ENCODE results near the gene RPS6KC1. TPM values are rescaled to one million over a fixed set of nuclear protein-coding genes. Genes with fewer than 3 reads are reported as not detected.
"Not testable (repeated sequence)": the region's sequence is repeated elsewhere in the genome, so short reads cannot be mapped to it uniquely, and the experiment has no call there.

The RPS6KC1 gene
- total RNA-seq, 1 donor from 2014 or later: 27.8 TPM

DNA sequence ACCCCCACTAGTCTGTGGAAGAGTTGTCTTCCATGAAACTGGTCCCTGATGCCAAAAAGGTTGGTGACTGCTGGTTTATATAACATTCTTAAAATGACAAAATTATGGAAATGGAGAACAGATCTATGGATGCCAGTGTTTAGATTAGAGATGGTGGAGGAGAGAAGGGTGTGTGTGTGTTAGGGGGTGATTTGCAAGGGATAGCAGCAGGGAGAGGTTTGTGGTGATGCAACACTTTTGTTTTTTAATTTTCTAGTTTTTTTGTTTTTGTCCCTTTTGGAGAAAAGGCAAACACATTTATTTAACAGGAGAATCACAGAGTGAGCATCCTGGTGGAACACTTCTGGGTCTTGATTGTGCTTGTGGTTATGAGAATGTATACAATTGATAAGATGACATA lies 143.8 kb downstream of the RPS6KC1 start:
- Mint-ChIP-seq H3K27me3 (no peaks in the 10 kb centered on the region), H3K4me1 (ENCODE audit: low read depth) (no peaks in the 10 kb centered on the region), H3K4me3 (ENCODE audit: low read depth) (no peak overlapping the region), H3K36me3 (ENCODE audit: insufficient read depth) (peaks cover 69% of the 10 kb centered on the region), H3K9me3 (ENCODE audit: low read depth) (peaks cover 65% of the 10 kb centered on the region), H3K27ac (no peak overlapping the region)
- TF ChIP-seq, protein P1, sequence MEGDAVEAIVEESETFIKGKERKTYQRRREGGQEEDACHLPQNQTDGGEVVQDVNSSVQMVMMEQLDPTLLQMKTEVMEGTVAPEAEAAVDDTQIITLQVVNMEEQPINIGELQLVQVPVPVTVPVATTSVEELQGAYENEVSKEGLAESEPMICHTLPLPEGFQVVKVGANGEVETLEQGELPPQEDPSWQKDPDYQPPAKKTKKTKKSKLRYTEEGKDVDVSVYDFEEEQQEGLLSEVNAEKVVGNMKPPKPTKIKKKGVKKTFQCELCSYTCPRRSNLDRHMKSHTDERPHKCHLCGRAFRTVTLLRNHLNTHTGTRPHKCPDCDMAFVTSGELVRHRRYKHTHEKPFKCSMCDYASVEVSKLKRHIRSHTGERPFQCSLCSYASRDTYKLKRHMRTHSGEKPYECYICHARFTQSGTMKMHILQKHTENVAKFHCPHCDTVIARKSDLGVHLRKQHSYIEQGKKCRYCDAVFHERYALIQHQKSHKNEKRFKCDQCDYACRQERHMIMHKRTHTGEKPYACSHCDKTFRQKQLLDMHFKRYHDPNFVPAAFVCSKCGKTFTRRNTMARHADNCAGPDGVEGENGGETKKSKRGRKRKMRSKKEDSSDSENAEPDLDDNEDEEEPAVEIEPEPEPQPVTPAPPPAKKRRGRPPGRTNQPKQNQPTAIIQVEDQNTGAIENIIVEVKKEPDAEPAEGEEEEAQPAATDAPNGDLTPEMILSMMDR (IDR thresholded peaks at IDR 0.05; ENCODE audit: unreplicated experiment): no peak
- no peak for DNase-seq (ENCODE audit: low spot score, unreplicated experiment)

DNA sequence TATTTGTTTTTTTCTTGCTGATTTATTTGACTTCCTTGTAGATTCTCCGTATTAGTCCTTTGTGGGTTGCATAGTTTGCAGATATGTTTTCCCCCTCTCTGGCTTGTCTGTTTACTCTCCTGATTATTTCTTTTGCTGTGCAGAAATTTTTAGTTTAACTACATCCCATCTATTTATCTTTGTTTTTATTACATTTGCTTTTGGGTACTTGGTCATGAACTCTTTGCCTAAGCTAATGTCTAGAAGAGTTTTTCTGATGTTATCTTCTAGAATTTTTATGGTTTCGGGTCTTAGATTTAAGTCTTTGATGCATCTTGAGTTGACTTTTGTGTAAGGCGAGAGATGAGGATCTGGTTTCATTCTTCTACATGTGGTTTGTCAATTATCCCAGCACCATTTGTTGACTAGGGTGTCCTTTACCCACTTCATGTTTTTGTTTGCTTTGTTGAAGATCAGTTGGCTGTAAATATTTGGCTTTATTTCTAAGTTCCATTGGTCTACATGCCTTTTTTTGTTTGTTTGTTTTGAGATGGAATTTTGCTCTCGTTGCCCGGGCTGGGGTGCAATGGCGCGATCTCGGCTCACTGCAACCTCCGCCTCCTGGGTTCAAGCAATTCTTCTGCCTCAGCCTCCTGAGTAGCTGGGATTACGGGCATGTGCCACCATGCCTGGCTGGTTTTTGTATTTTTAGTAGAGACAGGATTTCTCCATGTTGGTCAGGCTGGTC lies 145.4 kb downstream of the RPS6KC1 start:
- H3K36me3 Mint-ChIP-seq (ENCODE audit: insufficient read depth): peaks cover 62% of the 10 kb centered on the region
- H3K27ac Mint-ChIP-seq; H3K4me1 Mint-ChIP-seq (ENCODE audit: low read depth); DNase-seq (ENCODE audit: low spot score, unreplicated experiment); H3K4me3 Mint-ChIP-seq (ENCODE audit: low read depth); H3K27me3 Mint-ChIP-seq: not testable (repeated sequence)
- H3K9me3 Mint-ChIP-seq (ENCODE audit: low read depth): peaks cover 55% of the 10 kb centered on the region

DNA sequence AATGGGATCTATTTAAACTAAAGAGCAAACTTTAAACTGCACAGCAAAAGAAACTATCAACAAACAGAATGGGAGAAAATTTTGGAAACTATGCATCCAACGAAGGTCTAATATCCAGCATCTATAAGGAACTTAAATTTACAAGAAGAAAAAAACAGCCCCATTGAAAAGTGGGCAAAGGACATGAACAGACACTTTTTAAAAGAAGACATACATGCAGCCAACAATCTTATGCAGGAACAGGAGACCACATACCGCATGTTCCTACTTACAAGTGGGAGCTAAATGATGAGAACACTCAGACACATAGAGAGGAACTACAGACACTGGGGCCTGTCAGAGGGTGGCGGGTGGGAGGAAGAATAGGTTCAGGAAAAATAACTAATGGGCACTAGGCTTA lies 149.6 kb downstream of the RPS6KC1 start:
- Mint-ChIP-seq H3K9me3 (ENCODE audit: low read depth) (peaks cover 37% of the 10 kb centered on the region), H3K4me3 (ENCODE audit: low read depth) (no peak overlapping the region), H3K27me3 (no peaks in the 10 kb centered on the region), H3K36me3 (ENCODE audit: insufficient read depth) (peaks cover 45% of the 10 kb centered on the region), H3K27ac (no peak overlapping the region), H3K4me1 (ENCODE audit: low read depth) (peaks cover 5% of the 10 kb centered on the region)
- DNase-seq (ENCODE audit: low spot score, unreplicated experiment): no peak
- TF ChIP-seq, protein P1 (IDR thresholded peaks at IDR 0.05; ENCODE audit: unreplicated experiment): no peak

DNA sequence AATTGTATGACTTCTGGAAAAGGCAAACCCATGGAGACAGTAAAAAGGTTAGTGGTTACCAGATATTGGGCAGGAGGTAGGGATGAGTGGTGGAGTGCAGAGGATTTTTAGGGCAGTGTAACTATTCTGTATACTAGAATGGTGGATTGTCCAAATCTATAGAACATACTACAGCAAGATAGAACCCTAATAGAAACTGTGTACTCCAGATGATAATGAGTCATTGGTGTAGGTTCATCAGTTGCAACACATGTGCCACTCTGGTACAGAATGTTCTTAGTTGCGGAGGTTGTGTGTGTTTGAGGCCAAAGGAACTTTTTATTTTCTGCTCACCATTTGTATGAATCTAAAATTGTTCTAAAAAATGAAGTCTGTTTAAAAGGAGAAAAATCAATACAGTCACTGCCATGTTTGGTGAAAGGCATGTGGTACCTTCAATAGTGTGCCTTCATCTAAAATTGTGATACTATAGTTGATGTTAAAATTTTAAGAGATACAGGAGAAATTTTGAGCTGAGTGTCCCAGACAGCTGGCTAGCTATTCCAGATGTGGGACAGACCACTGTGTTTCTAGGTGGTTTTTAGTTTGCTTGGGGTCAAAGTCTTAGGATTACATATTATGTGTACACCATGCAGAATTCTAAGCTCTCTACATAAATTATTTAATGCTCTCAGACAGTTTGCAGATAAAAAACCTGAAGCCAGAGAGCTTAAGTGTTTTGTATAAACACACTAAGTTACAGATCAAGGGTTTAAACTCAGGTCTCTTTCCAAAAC lies 150.5 kb downstream of the RPS6KC1 start:
- H3K27me3 Mint-ChIP-seq: no peaks in the 10 kb centered on the region
- peaks cover 40% of the 10 kb centered on the region for H3K36me3 Mint-ChIP-seq (ENCODE audit: insufficient read depth)
- H3K9me3 Mint-ChIP-seq (ENCODE audit: low read depth): peaks cover 29% of the 10 kb centered on the region
- TF ChIP-seq, protein P1 (IDR thresholded peaks at IDR 0.05; ENCODE audit: unreplicated experiment): no peak
- no peak overlapping the region for H3K27ac Mint-ChIP-seq
- no peak overlapping the region for H3K4me3 Mint-ChIP-seq (ENCODE audit: low read depth)
- DNase-seq (ENCODE audit: low spot score, unreplicated experiment): no peak
- peaks cover 5% of the 10 kb centered on the region for H3K4me1 Mint-ChIP-seq (ENCODE audit: low read depth)

DNA sequence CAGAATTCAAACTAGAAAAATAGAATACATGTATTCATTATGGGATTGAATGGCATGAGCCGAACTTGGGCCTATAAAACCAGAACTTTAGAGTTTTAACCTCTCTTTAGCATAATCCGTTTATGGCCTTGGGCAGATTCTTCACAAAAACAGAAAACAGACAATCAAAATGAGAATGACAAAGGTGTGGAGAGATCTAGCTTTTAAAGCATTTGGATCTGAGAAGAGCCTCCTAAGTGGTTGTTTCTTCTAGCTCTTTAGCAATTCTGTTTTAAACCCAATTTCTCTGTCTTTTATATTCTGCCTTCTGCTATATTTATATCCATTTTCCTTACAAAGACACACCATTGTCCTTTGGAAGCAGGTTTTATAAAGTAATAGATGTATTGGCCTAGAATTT lies 160.2 kb downstream of the RPS6KC1 start:
- peaks cover 9% of the 10 kb centered on the region for H3K4me1 Mint-ChIP-seq (ENCODE audit: low read depth)
- H3K36me3 Mint-ChIP-seq (ENCODE audit: insufficient read depth): peaks cover 46% of the 10 kb centered on the region
- no peak for DNase-seq (ENCODE audit: low spot score, unreplicated experiment)
- H3K27me3 Mint-ChIP-seq: no peaks in the 10 kb centered on the region
- no peak overlapping the region for H3K4me3 Mint-ChIP-seq (ENCODE audit: low read depth)
- H3K9me3 Mint-ChIP-seq (ENCODE audit: low read depth): peaks cover 21% of the 10 kb centered on the region
- TF ChIP-seq, protein P1 (IDR thresholded peaks at IDR 0.05; ENCODE audit: unreplicated experiment): no peak
- H3K27ac Mint-ChIP-seq: no peak overlapping the region

DNA sequence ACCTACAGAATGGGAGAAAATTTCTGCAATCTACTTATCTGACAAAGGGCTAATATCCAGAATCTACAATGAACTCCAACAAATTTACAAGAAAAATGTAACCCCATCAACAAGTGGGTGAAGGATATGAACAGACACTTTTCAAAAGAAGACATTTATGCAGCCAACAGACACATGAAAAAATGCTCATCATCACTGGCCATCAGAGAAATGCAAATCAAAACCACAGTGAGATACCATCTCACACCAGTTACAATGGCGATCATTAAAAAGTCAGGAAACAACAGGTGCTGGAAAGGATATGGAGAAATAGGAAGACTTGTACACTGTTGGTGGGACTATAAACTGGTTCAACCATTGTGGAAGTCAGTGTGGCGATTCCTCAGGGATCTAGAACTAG lies 168.0 kb downstream of the RPS6KC1 start:
- H3K27me3 Mint-ChIP-seq: not testable (repeated sequence)
- peaks cover 25% of the 10 kb centered on the region for H3K36me3 Mint-ChIP-seq (ENCODE audit: insufficient read depth)

More for the DNA sequence above, 168.0 kb downstream of the RPS6KC1 start:
- not testable (repeated sequence) for H3K4me1 Mint-ChIP-seq (ENCODE audit: low read depth); H3K4me3 Mint-ChIP-seq (ENCODE audit: low read depth); H3K27ac Mint-ChIP-seq; DNase-seq (ENCODE audit: low spot score, unreplicated experiment)
- H3K9me3 Mint-ChIP-seq (ENCODE audit: low read depth): peaks cover 16% of the 10 kb centered on the region

Measured in progenitor cell of endocrine pancreas (in vitro differentiated cells).